ENCODE results near the gene PTPN18.
A peak's percentile ranks its signal among the peaks of the same experiment; 100 is the strongest.

The PTPN18 gene

GRCh38 chr2:130339885-130340745, 15.7 kb upstream of the PTPN18 start:
- TF ChIP-seq POLR2AphosphoS5 (IDR thresholded peaks at IDR 0.05; ENCODE audit: low read depth, low read length) (no peak), FOXP2 (optimal IDR thresholded peaks at IDR 0.05; ENCODE audit: borderline replicate concordance, extremely low read depth, extremely low read length, insufficient read depth) (no peak), TAF1 (IDR thresholded peaks at IDR 0.05; ENCODE audit: borderline replicate concordance, insufficient read depth, low read length) (no peak), SIN3A (IDR thresholded peaks at IDR 0.05; ENCODE audit: borderline replicate concordance, insufficient read depth, low read length) (no peak), REST (IDR thresholded peaks at IDR 0.05; ENCODE audit: insufficient read depth in 1 of 2, low read depth in 2 of 2, low read length in 2 of 2) (no peak)

- no peak for TF ChIP-seq REST (IDR thresholded peaks at IDR 0.05; ENCODE audit: insufficient read depth in 1 of 2, low read depth in 2 of 2, low read length in 2 of 2)
- TF ChIP-seq POLR2AphosphoS5 (IDR thresholded peaks at IDR 0.05; ENCODE audit: low read depth, low read length): no peak
- TF ChIP-seq TAF1 (IDR thresholded peaks at IDR 0.05; ENCODE audit: borderline replicate concordance, insufficient read depth, low read length): no peak
- no peak for TF ChIP-seq SIN3A (IDR thresholded peaks at IDR 0.05; ENCODE audit: borderline replicate concordance, insufficient read depth, low read length)
- no peak for TF ChIP-seq FOXP2 (optimal IDR thresholded peaks at IDR 0.05; ENCODE audit: borderline replicate concordance, extremely low read depth, extremely low read length, insufficient read depth)
Measured at GRCh38 chr2:130341562-130342019, 14.3 kb upstream of the PTPN18 start.

- TF ChIP-seq FOXP2 (optimal IDR thresholded peaks at IDR 0.05; ENCODE audit: borderline replicate concordance, extremely low read depth, extremely low read length, insufficient read depth): no peak
- peak in 1 of 2 experiments; percentile 20; a peak in 1 of 4 replicates for TF ChIP-seq REST (IDR thresholded peaks at IDR 0.05; ENCODE audit: insufficient read depth in 1 of 2, low read depth in 2 of 2, low read length in 2 of 2)
- TF ChIP-seq POLR2AphosphoS5 (IDR thresholded peaks at IDR 0.05; ENCODE audit: low read depth, low read length): no peak; the same call in 1 of the 2 replicates
- peak; percentile 71; the same call in 1 of the 2 replicates for TF ChIP-seq SIN3A (IDR thresholded peaks at IDR 0.05; ENCODE audit: borderline replicate concordance, insufficient read depth, low read length)
- TF ChIP-seq TAF1 (IDR thresholded peaks at IDR 0.05; ENCODE audit: borderline replicate concordance, insufficient read depth, low read length): peak; percentile 57; the same call in 1 of the 2 replicates
Measured at GRCh38 chr2:130342020-130342532, 13.8 kb upstream of the PTPN18 start.

- TF ChIP-seq POLR2AphosphoS5 (IDR thresholded peaks at IDR 0.05; ENCODE audit: low read depth, low read length): peak; percentile 64; the same call in 1 of the 2 replicates
- TF ChIP-seq REST (IDR thresholded peaks at IDR 0.05; ENCODE audit: insufficient read depth in 1 of 2, low read depth in 2 of 2, low read length in 2 of 2): no peak
- TF ChIP-seq TAF1 (IDR thresholded peaks at IDR 0.05; ENCODE audit: borderline replicate concordance, insufficient read depth, low read length): peak; percentile 78; the same call in 1 of the 2 replicates
- peak; percentile 48 for TF ChIP-seq FOXP2 (optimal IDR thresholded peaks at IDR 0.05; ENCODE audit: borderline replicate concordance, extremely low read depth, extremely low read length, insufficient read depth)
- peak; percentile 83 for TF ChIP-seq SIN3A (IDR thresholded peaks at IDR 0.05; ENCODE audit: borderline replicate concordance, insufficient read depth, low read length)
Measured at GRCh38 chr2:130342533-130343275, 13.2 kb upstream of the PTPN18 start, which contains the start of gene IMP4. TSS of gene IMP4 (plus strand) at chr2:130342897. CDS start at chr2:130342933, 36 bp downstream.

Data from PFSK-1 (cell line).